DND-41 (cell line): Measurements from ENCODE around the gene BFAR.

Experiments used
- ATAC-seq: fragments of 200-7000 bp; cut with Tn5 transposase; 3 replicates; pipeline ENCODE4 v1.9.1; 2021; ENCODE audit warnings: low read depth; ENCODE audit not compliant: insufficient read depth
- DNase-seq: peaks from one replicate; pipeline ENCODE4 v3.0.0-alpha.2; 2020
- H2AFZ ChIP-seq: 2 replicates; pipeline ENCODE4 v1.6.0; 2012; ENCODE audit warnings: low read depth, low read length
- H3K27ac ChIP-seq: 2 replicates; pipeline ENCODE4 v1.5.1; 2012; ENCODE audit warnings: low read length, inconsistent platforms
- H3K27me3 ChIP-seq: fragments of 200-600 bp; sonication (generic); 2 replicates; pipeline ENCODE4 v1.6.0; 2012; ENCODE audit warnings: low read length, mild to moderate bottlenecking, inconsistent platforms; ENCODE audit not compliant: insufficient read depth, poor library complexity
- H3K36me3 ChIP-seq: 2 replicates; pipeline ENCODE4 v1.5.1; 2012; ENCODE audit warnings: low read length, inconsistent platforms; ENCODE audit not compliant: insufficient read depth
- H3K4me1 ChIP-seq: 2 replicates; pipeline ENCODE4 v1.5.1; 2012; ENCODE audit warnings: mild to moderate bottlenecking, low read length; ENCODE audit not compliant: insufficient read depth
- H3K4me2 ChIP-seq: 2 replicates; pipeline ENCODE4 v1.6.0; 2012; ENCODE audit warnings: mild to moderate bottlenecking, moderate library complexity, low read length, inconsistent platforms; ENCODE audit not compliant: insufficient read depth
- H3K4me3 ChIP-seq, 2 experiments: fragments of 200-600 bp in 1 of 2; shearing (Covaris generic) in 1 of 2; 2 replicates each; pipeline ENCODE4 v1.5.1; 2012 to 2016; ENCODE audit warnings: inconsistent platforms in 2 of 2, low read length in 2 of 2, mild to moderate bottlenecking in 2 of 2, low read depth in 1 of 2, moderate library complexity in 1 of 2
- H3K79me2 ChIP-seq: 2 replicates; pipeline ENCODE4 v1.6.0; 2012; ENCODE audit warnings: low read length, inconsistent platforms; ENCODE audit not compliant: insufficient read depth
- H3K9ac ChIP-seq: 2 replicates; pipeline ENCODE4 v1.6.0; 2012; ENCODE audit warnings: low read depth, mild to moderate bottlenecking, inconsistent platforms, low read length, moderate library complexity
- H3K9me3 ChIP-seq: 2 replicates; pipeline ENCODE4 v1.5.1; 2012; ENCODE audit warnings: low read length, moderate library complexity, mild to moderate bottlenecking, inconsistent platforms; ENCODE audit not compliant: insufficient read depth, severe bottlenecking
- H4K20me1 ChIP-seq: 2 replicates; pipeline ENCODE4 v1.6.0; 2012; ENCODE audit warnings: low read length; ENCODE audit not compliant: insufficient read depth
- EZH2 ChIP-seq: IDR thresholded peaks from 3 replicates; pipeline ENCODE4 v1.6.1; 2012; ENCODE audit warnings: borderline replicate concordance, low read depth, mild to moderate bottlenecking, moderate library complexity, low read length, inconsistent platforms; ENCODE audit not compliant: severe bottlenecking
- TF ChIP-seq, protein P1 (sequence below): IDR thresholded peaks from 2 replicates; pipeline ENCODE4 v1.5.1; 2012; ENCODE audit warnings: borderline replicate concordance, low read length, moderate library complexity, mild to moderate bottlenecking; ENCODE audit not compliant: poor library complexity, severe bottlenecking; ENCODE audit errors: extremely low read depth

The BFAR gene

DNA sequence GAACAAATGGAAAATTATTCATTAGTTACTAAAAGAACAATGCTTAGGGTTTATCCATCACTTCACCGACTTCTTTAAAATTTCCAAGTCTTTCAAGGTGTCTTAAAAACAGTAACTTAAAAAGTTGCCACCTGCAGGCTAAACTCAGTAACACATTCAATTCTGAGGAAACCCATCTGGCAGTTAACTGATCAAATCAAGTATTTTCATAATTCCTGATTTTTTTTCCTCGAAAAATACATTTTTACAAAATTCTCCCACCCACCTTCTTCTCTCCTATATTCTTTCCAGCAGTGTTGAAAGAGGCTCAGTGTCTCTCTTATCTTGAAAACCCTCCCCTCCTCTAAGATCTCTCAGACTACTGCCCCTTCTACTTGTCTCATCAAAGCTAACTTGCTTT, 32.6 kb upstream of the BFAR start:
- Histone ChIP-seq H3K9ac (no peak overlapping the region), H2AFZ (no peak overlapping the region), H3K4me3 (no peak overlapping the region), H3K27ac (no peak overlapping the region), H3K9me3 (no peaks in the 10 kb centered on the region), H4K20me1 (no peaks in the 10 kb centered on the region; the same call in none of the 2 replicates), H3K27me3 (no peaks in the 10 kb centered on the region), H3K4me2 (no peak overlapping the region), H3K36me3 (peaks cover 75% of the 10 kb centered on the region), H3K4me1 (no peaks in the 10 kb centered on the region), H3K79me2 (0 out of 2 replicates have a peak, but pooled peaks cover 2% of the 10 kb centered on the region)
- TF ChIP-seq, protein P1, sequence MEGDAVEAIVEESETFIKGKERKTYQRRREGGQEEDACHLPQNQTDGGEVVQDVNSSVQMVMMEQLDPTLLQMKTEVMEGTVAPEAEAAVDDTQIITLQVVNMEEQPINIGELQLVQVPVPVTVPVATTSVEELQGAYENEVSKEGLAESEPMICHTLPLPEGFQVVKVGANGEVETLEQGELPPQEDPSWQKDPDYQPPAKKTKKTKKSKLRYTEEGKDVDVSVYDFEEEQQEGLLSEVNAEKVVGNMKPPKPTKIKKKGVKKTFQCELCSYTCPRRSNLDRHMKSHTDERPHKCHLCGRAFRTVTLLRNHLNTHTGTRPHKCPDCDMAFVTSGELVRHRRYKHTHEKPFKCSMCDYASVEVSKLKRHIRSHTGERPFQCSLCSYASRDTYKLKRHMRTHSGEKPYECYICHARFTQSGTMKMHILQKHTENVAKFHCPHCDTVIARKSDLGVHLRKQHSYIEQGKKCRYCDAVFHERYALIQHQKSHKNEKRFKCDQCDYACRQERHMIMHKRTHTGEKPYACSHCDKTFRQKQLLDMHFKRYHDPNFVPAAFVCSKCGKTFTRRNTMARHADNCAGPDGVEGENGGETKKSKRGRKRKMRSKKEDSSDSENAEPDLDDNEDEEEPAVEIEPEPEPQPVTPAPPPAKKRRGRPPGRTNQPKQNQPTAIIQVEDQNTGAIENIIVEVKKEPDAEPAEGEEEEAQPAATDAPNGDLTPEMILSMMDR, result peak; percentile 54
- TF ChIP-seq EZH2, result no peak
- DNase-seq, result no peak
- ATAC-seq, result no peak

DNA sequence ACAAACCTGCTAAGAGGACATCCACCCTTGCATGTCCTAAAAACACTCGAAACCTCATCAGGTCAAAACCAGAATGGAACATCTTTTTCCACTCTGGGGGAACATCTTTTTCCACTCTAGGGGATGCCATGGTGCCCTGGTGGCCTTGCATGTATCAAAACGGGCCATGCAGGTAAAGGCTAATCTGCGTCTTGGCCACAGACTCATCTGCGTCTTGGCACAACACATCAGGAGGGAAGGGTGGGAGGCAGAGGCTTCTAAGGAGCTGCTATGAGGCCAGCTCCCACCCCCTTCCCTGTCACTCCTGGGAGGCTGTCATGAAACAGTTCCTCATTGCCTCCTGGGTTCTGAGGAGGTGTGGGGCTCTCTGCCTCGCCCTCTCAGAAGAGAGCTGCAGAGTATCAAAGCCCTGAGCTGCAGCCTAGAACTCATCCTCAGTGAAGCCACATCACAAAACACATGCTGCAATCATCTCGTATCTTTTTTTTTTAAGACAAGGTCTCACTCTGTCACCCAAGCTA, 30.2 kb upstream of the BFAR start:
- 0 out of 2 replicates have a peak, but pooled peaks cover 2% of the 10 kb centered on the region for H3K79me2 ChIP-seq
- H3K27me3 ChIP-seq, result no peaks in the 10 kb centered on the region
- H2AFZ ChIP-seq, result no peak overlapping the region
- H4K20me1 ChIP-seq, result no peaks in the 10 kb centered on the region; the same call in none of the 2 replicates
- TF ChIP-seq EZH2, result no peak
- TF ChIP-seq, protein P1, result no peak
- H3K9me3 ChIP-seq, result no peaks in the 10 kb centered on the region
- H3K9ac ChIP-seq, result no peak overlapping the region
- no peak overlapping the region for H3K4me2 ChIP-seq
- ATAC-seq, result no peak
- no peaks in the 10 kb centered on the region for H3K4me1 ChIP-seq
- H3K4me3 ChIP-seq, result no peak overlapping the region
- H3K36me3 ChIP-seq, result peaks cover 84% of the 10 kb centered on the region
- DNase-seq, result no peak
- H3K27ac ChIP-seq, result no peak overlapping the region

DNA sequence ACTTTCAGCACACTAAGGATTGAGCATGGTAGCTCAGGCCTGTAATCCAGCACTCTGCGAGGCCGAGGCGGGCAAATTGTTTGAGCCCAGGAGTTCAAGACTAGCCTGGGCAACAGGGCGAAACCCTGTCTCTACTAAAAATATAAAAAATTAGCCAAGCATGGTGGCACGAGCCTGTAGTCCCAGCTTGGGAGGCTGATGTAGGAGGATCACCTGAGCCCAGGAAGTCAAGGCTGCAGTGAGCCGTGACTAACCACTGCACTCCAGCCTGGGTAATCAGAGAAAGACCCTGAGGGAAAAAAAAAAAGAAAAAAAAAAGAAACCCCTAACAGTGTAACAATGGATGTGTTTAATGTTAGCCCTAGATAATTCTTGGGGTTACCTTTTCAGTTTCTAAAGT, 26.6 kb upstream of the BFAR start:
- H3K4me3 ChIP-seq, result no peak overlapping the region
- H3K9ac ChIP-seq, result no peak overlapping the region
- ATAC-seq, result no peak
- H3K4me2 ChIP-seq, result no peak overlapping the region
- no peak for DNase-seq
- 0 out of 2 replicates have a peak, but pooled peaks cover 2% of the 10 kb centered on the region for H3K79me2 ChIP-seq
- no peak overlapping the region for H2AFZ ChIP-seq
- H3K27ac ChIP-seq, result no peak overlapping the region
- TF ChIP-seq, protein P1, result no peak
- no peak for TF ChIP-seq EZH2
- H3K27me3 ChIP-seq, result no peaks in the 10 kb centered on the region
- H3K9me3 ChIP-seq, result no peaks in the 10 kb centered on the region
- no peaks in the 10 kb centered on the region; the same call in 1 of the 2 replicates for H4K20me1 ChIP-seq
- no peaks in the 10 kb centered on the region for H3K4me1 ChIP-seq
- peaks cover 84% of the 10 kb centered on the region for H3K36me3 ChIP-seq
